Lower leg skin (tissue), 3 donors: ENCODE results near the gene METTL24.
"Not testable (repeated sequence)": the region's sequence is repeated elsewhere in the genome, so short reads cannot be mapped to it uniquely, and the experiment has no call there.

Source experiments
- POLR2A ChIP-seq, 2 donors: fragments of 450-650 bp; IDR thresholded peaks; one replicate each; pipeline ENCODE4 v1.6.1; 2016 to 2017; ENCODE audit warnings: antibody characterized with exemption in 2 of 2, mild to moderate bottlenecking in 1 of 2, moderate library complexity in 1 of 2
- TF ChIP-seq, protein P1 (sequence below), 3 donors: fragments of 450-650 bp; IDR thresholded peaks; one replicate each; pipeline ENCODE4 v1.5.1; 2016; ENCODE audit warnings: antibody characterized with exemption in 3 of 3, mild to moderate bottlenecking in 3 of 3, moderate library complexity in 2 of 3

- not testable (repeated sequence) for TF ChIP-seq POLR2A (IDR thresholded peaks at IDR 0.05)
- TF ChIP-seq, protein P1, sequence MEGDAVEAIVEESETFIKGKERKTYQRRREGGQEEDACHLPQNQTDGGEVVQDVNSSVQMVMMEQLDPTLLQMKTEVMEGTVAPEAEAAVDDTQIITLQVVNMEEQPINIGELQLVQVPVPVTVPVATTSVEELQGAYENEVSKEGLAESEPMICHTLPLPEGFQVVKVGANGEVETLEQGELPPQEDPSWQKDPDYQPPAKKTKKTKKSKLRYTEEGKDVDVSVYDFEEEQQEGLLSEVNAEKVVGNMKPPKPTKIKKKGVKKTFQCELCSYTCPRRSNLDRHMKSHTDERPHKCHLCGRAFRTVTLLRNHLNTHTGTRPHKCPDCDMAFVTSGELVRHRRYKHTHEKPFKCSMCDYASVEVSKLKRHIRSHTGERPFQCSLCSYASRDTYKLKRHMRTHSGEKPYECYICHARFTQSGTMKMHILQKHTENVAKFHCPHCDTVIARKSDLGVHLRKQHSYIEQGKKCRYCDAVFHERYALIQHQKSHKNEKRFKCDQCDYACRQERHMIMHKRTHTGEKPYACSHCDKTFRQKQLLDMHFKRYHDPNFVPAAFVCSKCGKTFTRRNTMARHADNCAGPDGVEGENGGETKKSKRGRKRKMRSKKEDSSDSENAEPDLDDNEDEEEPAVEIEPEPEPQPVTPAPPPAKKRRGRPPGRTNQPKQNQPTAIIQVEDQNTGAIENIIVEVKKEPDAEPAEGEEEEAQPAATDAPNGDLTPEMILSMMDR (IDR thresholded peaks at IDR 0.05): not testable (repeated sequence)
These were observed 7.6 kb downstream of the METTL24 start for GRCh38 chr6:110350593-110350992.
